Smooth muscle cell of the brain vasculature (primary cell): Measurements from ENCODE around the gene ATG16L2.
A peak's percentile ranks its signal among the peaks of the same experiment; 100 is the strongest.
"Not testable (repeated sequence)": the region's sequence is repeated elsewhere in the genome, so short reads cannot be mapped to it uniquely, and the experiment has no call there.

Experiments used
- DNase-seq: peaks from one replicate; pipeline ENCODE4 v3.0.0-alpha.2; 2012; ENCODE audit warnings: low read depth, low spot score

The ATG16L2 gene

GRCh38 chr11:72779495-72780128 is 34.6 kb upstream of the ATG16L2 start:
- no peak for DNase-seq

- no peak for DNase-seq
These were observed 33.7 kb upstream of the ATG16L2 start for GRCh38 chr11:72780296-72781062.

GRCh38 chr11:72781063-72781312 is 33.2 kb upstream of the ATG16L2 start:
- no peak for DNase-seq

- no peak for DNase-seq
These were observed 32.7 kb upstream of the ATG16L2 start for GRCh38 chr11:72781313-72782080.

GRCh38 chr11:72782081-72782920 is 31.9 kb upstream of the ATG16L2 start:
- DNase-seq = no peak

GRCh38 chr11:72783144-72783905 is 30.9 kb upstream of the ATG16L2 start:
- no peak for DNase-seq

- DNase-seq = no peak
These were observed 29.5 kb upstream of the ATG16L2 start for GRCh38 chr11:72784662-72785061.

GRCh38 chr11:72786305-72787215 is 27.7 kb upstream of the ATG16L2 start:
- DNase-seq = no peak

- no peak for DNase-seq
These were observed 26.8 kb upstream of the ATG16L2 start for GRCh38 chr11:72787216-72788104.

GRCh38 chr11:72788241-72788640 is 26.0 kb upstream of the ATG16L2 start:
- DNase-seq = no peak

- DNase-seq = no peak
These were observed 24.6 kb upstream of the ATG16L2 start for GRCh38 chr11:72789493-72790131.

- DNase-seq = not testable (repeated sequence)
These were observed 23.0 kb upstream of the ATG16L2 start for GRCh38 chr11:72791228-72791627.

GRCh38 chr11:72792437-72793021 is 21.7 kb upstream of the ATG16L2 start:
- no peak for DNase-seq

GRCh38 chr11:72793076-72793424 is 21.2 kb upstream of the ATG16L2 start:
- no peak for DNase-seq

- peak; percentile 87 for DNase-seq
These were observed 20.5 kb upstream of the ATG16L2 start, which contains the start of gene STARD10 for GRCh38 chr11:72793425-72794367. Gene STARD10, minus strand, starts transcription at chr11:72794047. Its CDS starts 12,866 bp downstream, at chr11:72781181.

GRCh38 chr11:72798361-72798760 is 15.8 kb upstream of the ATG16L2 start:
- no peak for DNase-seq

GRCh38 chr11:72799441-72799840 is 14.8 kb upstream of the ATG16L2 start:
- DNase-seq = no peak
